ENCODE data around the gene AP1G2. TPM values are rescaled to one million over a fixed set of nuclear protein-coding genes. Genes with fewer than 3 reads are reported as not detected.

Gene AP1G2
- total and polyA plus RNA-seq, 2 of the 4 experiments (the other 2 are of a cell fraction), result 2.9 to 19.2 TPM

- no peak overlapping the region for H3K9ac ChIP-seq (ENCODE audit: low read depth, low read length)
- no TSS peak for BruUV-seq (replicated peaks)
- no CpG with 5 or more reads among the region's 3 CpGs for WGBS, 2 experiments (ENCODE audit: extremely low coverage in 2 of 2, insufficient read length in 1 of 2)
- no peak overlapping the region for H4K91ac ChIP-seq (ENCODE audit: insufficient read depth, low read depth, low read length)
- dilution Hi-C loops (cut with HindIII; ENCODE audit: low sequenced_read_pairs, unreplicated experiment), result no loop called here
- no peak for DNase-seq
- no peak overlapping the region for H3K23ac ChIP-seq (ENCODE audit: low read depth, low read length)
- no peak for ATAC-seq (ENCODE audit: low read depth)
- H2AK5ac ChIP-seq (ENCODE audit: low read depth, low read length), result no peak overlapping the region
- intact Hi-C loops (cut with micrococcal nuclease), result no loop called here
- H2BK20ac ChIP-seq (ENCODE audit: low read depth, low read length), result no peak overlapping the region
- no peak overlapping the region for H4K5ac ChIP-seq (ENCODE audit: low read depth, low read length)
- H2AFZ ChIP-seq (replicated peaks; ENCODE audit: low read length, poor library complexity), result no peak overlapping the region
- H2BK15ac ChIP-seq (ENCODE audit: low read depth, low read length), result no peak overlapping the region
- no peak overlapping the region for H3K56ac ChIP-seq (ENCODE audit: extremely low read depth, insufficient read depth, low read length)
- no peaks in the 10 kb centered on the region for H3K36me3 ChIP-seq (ENCODE audit: control insufficient read depth, insufficient read depth, low read length)
- H3K4me3 ChIP-seq (ENCODE audit: insufficient read depth, low read depth, low read length), result no peak overlapping the region
- H3K18ac ChIP-seq (ENCODE audit: low read depth, low read length), result no peak overlapping the region
- H3K9me3 ChIP-seq (ENCODE audit: control insufficient read depth, insufficient read depth, low read length), result no peaks in the 10 kb centered on the region; the same call in 1 of the 2 replicates
- H3K79me1 ChIP-seq (ENCODE audit: low read depth in 1 of 2, low read length in 2 of 2), result no peaks in the 10 kb centered on the region
- H3K9me1 ChIP-seq (ENCODE audit: insufficient read depth, low read length), result no peaks in the 10 kb centered on the region
- H3K27me3 ChIP-seq (ENCODE audit: control insufficient read depth, insufficient read depth, low read length), result peaks cover 21% of the 10 kb centered on the region
- H2BK120ac ChIP-seq (ENCODE audit: low read depth, low read length), result no peak overlapping the region
- H4K20me1 ChIP-seq (ENCODE audit: insufficient read depth, low read length), result no peaks in the 10 kb centered on the region
- no peak overlapping the region for H4K8ac ChIP-seq (ENCODE audit: low read depth in 2 of 2, low read length in 2 of 2)
- no peak overlapping the region for H2AK9ac ChIP-seq (replicated peaks; ENCODE audit: low read depth, low read length, poor library complexity)
- no peak overlapping the region for H3K14ac ChIP-seq (replicated peaks; ENCODE audit: low read depth, low read length)
- no peaks in the 10 kb centered on the region for H3K4me1 ChIP-seq (ENCODE audit: control insufficient read depth, insufficient read depth, low read length)
- ChIA-PET POLR2A (ENCODE audit: unreplicated experiment) (no interaction called here), CTCF (no interaction called here)
- H2BK5ac ChIP-seq (ENCODE audit: low read depth, low read length, poor library complexity, severe bottlenecking), result no peak overlapping the region
- no peak overlapping the region for H3K4ac ChIP-seq (ENCODE audit: low read depth, low read length)
- no peak overlapping the region for H3K4me2 ChIP-seq (ENCODE audit: low read depth, low read length)
- no peak overlapping the region for H3K27ac ChIP-seq (ENCODE audit: insufficient read depth, low read length)
- in situ Hi-C loops (cut with MboI; ENCODE audit: low sequenced_read_pairs), result no loop called here
- TF ChIP-seq ELK1 (IDR thresholded peaks at IDR 0.05; ENCODE audit: borderline replicate concordance, low read depth, low read length), result no peak
- TF ChIP-seq CHD1 (IDR thresholded peaks at IDR 0.05; ENCODE audit: low read depth, low read length), result no peak
- no peak for TF ChIP-seq NFE2L2 (IDR thresholded peaks at IDR 0.05; ENCODE audit: low read depth, low read length)
- TF ChIP-seq RFX5 (IDR thresholded peaks at IDR 0.05; ENCODE audit: low read depth, low read length), result no peak
- TF ChIP-seq CEBPB (IDR thresholded peaks at IDR 0.05; ENCODE audit: low read depth, low read length), result no peak
- no peak for TF ChIP-seq MAZ (IDR thresholded peaks at IDR 0.05; ENCODE audit: borderline replicate concordance, low read depth, low read length)
- no peak for TF ChIP-seq RAD21 (IDR thresholded peaks at IDR 0.05; ENCODE audit: low read length)
- TF ChIP-seq, protein P1, sequence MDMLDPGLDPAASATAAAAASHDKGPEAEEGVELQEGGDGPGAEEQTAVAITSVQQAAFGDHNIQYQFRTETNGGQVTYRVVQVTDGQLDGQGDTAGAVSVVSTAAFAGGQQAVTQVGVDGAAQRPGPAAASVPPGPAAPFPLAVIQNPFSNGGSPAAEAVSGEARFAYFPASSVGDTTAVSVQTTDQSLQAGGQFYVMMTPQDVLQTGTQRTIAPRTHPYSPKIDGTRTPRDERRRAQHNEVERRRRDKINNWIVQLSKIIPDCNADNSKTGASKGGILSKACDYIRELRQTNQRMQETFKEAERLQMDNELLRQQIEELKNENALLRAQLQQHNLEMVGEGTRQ (IDR thresholded peaks at IDR 0.05; ENCODE audit: low read depth, low read length), result no peak
- no peak for TF ChIP-seq FOS (IDR thresholded peaks at IDR 0.05; ENCODE audit: low read depth, low read length)
- no peak for TF ChIP-seq MAFK (IDR thresholded peaks at IDR 0.05; ENCODE audit: low read depth, low read length)
- no peak for TF ChIP-seq RCOR1 (IDR thresholded peaks at IDR 0.05; ENCODE audit: insufficient replicate concordance, low read length)
- no peak for TF ChIP-seq POLR2A (IDR thresholded peaks at IDR 0.05; ENCODE audit: low read depth, low read length)
- no peak for TF ChIP-seq CTCF (conservative IDR thresholded peaks at IDR 0.05; ENCODE audit: low read depth, low read length)
- TF ChIP-seq BHLHE40 (IDR thresholded peaks at IDR 0.05; ENCODE audit: low read depth, low read length), result no peak
These were observed 15.5 kb upstream of the AP1G2 start for GRCh38 chr14:23582906-23583760.

All from IMR-90 (cell line).